Vagina (tissue), 2 donors: ENCODE data around the gene MYO10. TPM values are rescaled to one million over a fixed set of nuclear protein-coding genes. Genes with fewer than 3 reads are reported as not detected.

Source experiments
- DNase-seq, 2 donors: peaks; one replicate each; pipeline ENCODE4 v3.0.0-alpha.2; 2017; ENCODE audit errors: extremely low spot score in 2 of 2
- H3K27ac ChIP-seq: fragments of 200-600 bp; sonication (generic); one replicate; pipeline ENCODE4 v1.5.1; 2019
- H3K27me3 ChIP-seq: fragments of 200-600 bp; sonication (generic); one replicate; pipeline ENCODE4 v1.5.1; 2019
- H3K36me3 ChIP-seq, 2 donors: fragments of 200-600 bp; sonication (generic); one replicate each; pipeline ENCODE4 v1.5.1; 2017 to 2019
- H3K4me1 ChIP-seq: fragments of 200-600 bp; sonication (generic); one replicate; pipeline ENCODE4 v1.5.1; 2019
- H3K4me3 ChIP-seq, 2 donors: fragments of 200-600 bp; sonication (generic); 1 replicate in 1 of 2; 2 replicates in 1 of 2; pipeline ENCODE4 v1.5.1; 2016 to 2019
- H3K9me3 ChIP-seq: fragments of 200-600 bp; sonication (generic); one replicate; pipeline ENCODE4 v1.5.1; 2019
- CTCF ChIP-seq, 3 experiments: fragments of 450-650 bp in 2 of 3; fragments of 200-600 bp in 1 of 3; sonication (generic) in 1 of 3; IDR thresholded peaks; one replicate each; pipeline ENCODE4 v1.5.1; 2017 to 2019; ENCODE audit warnings: antibody characterized with exemption in 3 of 3, mild to moderate bottlenecking in 2 of 3, moderate library complexity in 2 of 3
- POLR2A ChIP-seq, 2 donors: fragments of 450-650 bp; IDR thresholded peaks; one replicate each; pipeline ENCODE4 v1.6.1; 2017; ENCODE audit warnings: antibody characterized with exemption in 2 of 2, mild to moderate bottlenecking in 2 of 2, moderate library complexity in 2 of 2
- POLR2AphosphoS5 ChIP-seq, 2 donors: sonication (generic); formaldehyde crosslinking; IDR thresholded peaks; one replicate each; pipeline ENCODE4 v1.9.0; 2017; ENCODE audit warnings: antibody characterized with exemption in 2 of 2, mild to moderate bottlenecking in 2 of 2, low read depth in 1 of 2; ENCODE audit not compliant: insufficient read depth in 1 of 2
- intact Hi-C: fragments of 100-400 bp; cut with DNase I; formaldehyde crosslinking; loops from one replicate; pipeline ENCODE4 v1.15.1; 2023
- total RNA-seq: library from RNA; depleted of rRNA; stranded (reverse); fragments of >200 nt; gene quantifications from one replicate; pipeline ENCODE4 v1.2.3, GENCODE V29; 2016

Gene MYO10
- total RNA-seq, 1 donor from 2014 or later: 22.1 TPM

- DNase-seq: no peak
- H3K27me3 ChIP-seq: no peaks in the 10 kb centered on the region
- H3K4me1 ChIP-seq: no peaks in the 10 kb centered on the region
- H3K4me3 ChIP-seq: no peak overlapping the region
- intact Hi-C loops: no loop called here
- H3K36me3 ChIP-seq: no peaks in the 10 kb centered on the region
- no peak for TF ChIP-seq CTCF (IDR thresholded peaks at IDR 0.05)
- no peak for TF ChIP-seq POLR2AphosphoS5 (IDR thresholded peaks at IDR 0.05; ENCODE audit: insufficient read depth in 1 of 2, low read depth in 1 of 2)
- TF ChIP-seq POLR2A (IDR thresholded peaks at IDR 0.05): no peak
- no peaks in the 10 kb centered on the region for H3K9me3 ChIP-seq
- no peak overlapping the region for H3K27ac ChIP-seq
Measured at GRCh38 chr5:16749626-16750025, 186.5 kb downstream of the MYO10 start.

GRCh38 chr5:16744164-16744880 is 191.8 kb downstream of the MYO10 start:
- intact Hi-C loops: no loop called here
- H3K27me3 ChIP-seq: no peaks in the 10 kb centered on the region
- DNase-seq: no peak
- peaks cover 12% of the 10 kb centered on the region for H3K4me1 ChIP-seq
- no peaks in the 10 kb centered on the region for H3K36me3 ChIP-seq
- H3K27ac ChIP-seq: no peak overlapping the region
- TF ChIP-seq CTCF (IDR thresholded peaks at IDR 0.05) (no peak), POLR2A (IDR thresholded peaks at IDR 0.05) (no peak), POLR2AphosphoS5 (IDR thresholded peaks at IDR 0.05; ENCODE audit: insufficient read depth in 1 of 2, low read depth in 1 of 2) (no peak)
- no peak overlapping the region for H3K4me3 ChIP-seq
- no peaks in the 10 kb centered on the region for H3K9me3 ChIP-seq

- Histone ChIP-seq H3K36me3 (no peaks in the 10 kb centered on the region), H3K4me3 (no peak overlapping the region), H3K4me1 (peaks cover 12% of the 10 kb centered on the region), H3K27me3 (no peaks in the 10 kb centered on the region), H3K9me3 (no peaks in the 10 kb centered on the region), H3K27ac (no peak overlapping the region)
- no peak for TF ChIP-seq CTCF (IDR thresholded peaks at IDR 0.05)
- TF ChIP-seq POLR2A (IDR thresholded peaks at IDR 0.05): no peak
- TF ChIP-seq POLR2AphosphoS5 (IDR thresholded peaks at IDR 0.05; ENCODE audit: insufficient read depth in 1 of 2, low read depth in 1 of 2): no peak
- DNase-seq: no peak
- intact Hi-C loops: no loop called here
Measured at GRCh38 chr5:16742938-16743337, 193.2 kb downstream of the MYO10 start.

DNA sequence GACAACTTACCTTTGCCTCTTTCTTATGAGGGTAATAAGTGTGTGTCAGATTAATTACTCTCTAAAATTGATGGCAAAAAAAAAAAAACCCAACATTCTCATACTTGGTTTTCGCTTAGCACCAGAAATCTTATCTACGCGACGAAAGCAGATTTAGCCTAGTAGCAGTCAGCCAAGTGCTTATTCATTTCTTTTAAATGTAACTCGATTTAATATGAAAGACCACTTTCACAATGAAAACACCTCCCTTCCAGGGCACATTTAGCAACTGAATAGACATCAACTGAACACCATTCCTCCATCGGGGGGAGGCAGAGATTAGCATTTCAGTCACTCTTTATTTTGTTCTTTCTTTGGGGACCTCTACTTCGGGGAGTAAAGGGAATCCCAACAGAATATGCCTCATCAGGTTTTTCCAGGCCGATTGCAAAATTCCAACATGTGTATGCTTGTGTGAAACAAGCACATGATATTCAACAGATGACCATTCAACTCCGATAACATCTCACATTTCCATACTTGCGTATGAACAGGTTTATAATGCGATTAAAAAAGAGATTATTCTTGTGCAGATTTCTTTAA is 195.2 kb downstream of the MYO10 start:
- H3K4me1 ChIP-seq: peaks cover 12% of the 10 kb centered on the region
- TF ChIP-seq POLR2AphosphoS5 (IDR thresholded peaks at IDR 0.05; ENCODE audit: insufficient read depth in 1 of 2, low read depth in 1 of 2): no peak
- TF ChIP-seq CTCF (IDR thresholded peaks at IDR 0.05): no peak
- no peak for TF ChIP-seq POLR2A (IDR thresholded peaks at IDR 0.05)
- no peaks in the 10 kb centered on the region for H3K27me3 ChIP-seq
- H3K9me3 ChIP-seq: no peaks in the 10 kb centered on the region
- intact Hi-C loops: no loop called here
- H3K36me3 ChIP-seq: no peaks in the 10 kb centered on the region
- H3K27ac ChIP-seq: no peak overlapping the region
- no peak for DNase-seq
- peak overlapping the region in 1 of 2 donors; percentile 10 for H3K4me3 ChIP-seq
